Lower leg skin (tissue), 3 donors: ENCODE measurements around the gene ATMIN.

ENCODE experiments used
- CTCF ChIP-seq, 3 donors: fragments of 450-650 bp; IDR thresholded peaks; one replicate each; pipeline ENCODE4 v1.5.1; 2016; ENCODE audit warnings: antibody characterized with exemption in 3 of 3, mild to moderate bottlenecking in 3 of 3, moderate library complexity in 2 of 3
- POLR2A ChIP-seq, 2 donors: fragments of 450-650 bp; IDR thresholded peaks; one replicate each; pipeline ENCODE4 v1.6.1; 2016 to 2017; ENCODE audit warnings: antibody characterized with exemption in 2 of 2, mild to moderate bottlenecking in 1 of 2, moderate library complexity in 1 of 2

- TF ChIP-seq CTCF (IDR thresholded peaks at IDR 0.05), result no peak
- no peak for TF ChIP-seq POLR2A (IDR thresholded peaks at IDR 0.05)
These were observed 17.1 kb upstream of the ATMIN start for GRCh38 chr16:81018496-81018895.
